CD4-positive, alpha-beta T cell treated with Interleukin-17A for 1 hour (primary cell): ENCODE data around the gene POLG.

Experiments
- DNase-seq: peaks from one replicate; pipeline ENCODE4 v3.0.0-alpha.2; 2020

POLG gene

DNA sequence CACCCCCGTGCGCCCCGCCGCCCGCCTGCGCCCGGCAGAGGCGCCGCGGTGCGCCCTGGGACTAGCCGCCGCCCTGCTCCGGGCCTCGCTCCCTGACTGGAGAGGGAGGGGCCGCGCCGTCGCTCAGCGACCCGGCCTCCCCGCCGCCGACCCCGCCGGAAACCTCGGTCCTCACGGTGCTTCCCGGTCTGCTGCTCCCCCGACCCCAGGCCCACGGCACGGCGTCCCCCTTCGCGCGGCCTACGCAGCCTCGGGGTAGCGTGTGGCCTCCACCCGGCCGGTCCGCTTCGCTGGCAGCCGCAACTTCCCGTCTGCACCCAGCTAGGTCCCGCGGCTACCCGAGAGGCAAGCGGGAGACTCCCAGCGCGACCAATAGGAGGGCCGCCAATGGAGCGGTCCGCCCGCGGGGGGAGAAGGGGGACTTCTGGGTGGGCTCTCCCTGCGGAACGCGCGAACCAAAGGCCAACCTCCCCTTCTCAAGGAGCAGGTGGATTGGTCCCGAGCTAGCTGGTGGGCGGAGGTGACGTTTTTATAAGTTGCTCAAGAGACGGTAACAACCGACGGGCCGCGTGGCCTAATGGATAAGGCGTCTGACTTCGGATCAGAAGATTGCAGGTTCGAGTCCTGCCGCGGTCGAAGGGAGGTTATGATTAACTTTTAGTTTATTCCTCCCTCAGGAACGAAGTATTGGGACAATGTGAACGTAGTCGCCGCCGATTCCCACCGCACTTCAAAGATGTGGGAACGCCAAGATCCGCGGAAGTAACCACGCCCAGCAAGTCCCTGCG, at the start of gene POLG:
TSS of gene POLG (minus strand) at position 315 of the 788 bp plus-strand sequence. CDS start 1,070 bp downstream, outside the sequence.
- peak; percentile 99 for DNase-seq

GRCh38 chr15:89384176-89384604, 49.6 kb upstream of the POLG start:
- DNase-seq, result no peak

GRCh38 chr15:89383365-89384175, 48.9 kb upstream of the POLG start:
- DNase-seq, result no peak

- DNase-seq, result no peak
These were observed 47.5 kb upstream of the POLG start for GRCh38 chr15:89381888-89382686.

DNA sequence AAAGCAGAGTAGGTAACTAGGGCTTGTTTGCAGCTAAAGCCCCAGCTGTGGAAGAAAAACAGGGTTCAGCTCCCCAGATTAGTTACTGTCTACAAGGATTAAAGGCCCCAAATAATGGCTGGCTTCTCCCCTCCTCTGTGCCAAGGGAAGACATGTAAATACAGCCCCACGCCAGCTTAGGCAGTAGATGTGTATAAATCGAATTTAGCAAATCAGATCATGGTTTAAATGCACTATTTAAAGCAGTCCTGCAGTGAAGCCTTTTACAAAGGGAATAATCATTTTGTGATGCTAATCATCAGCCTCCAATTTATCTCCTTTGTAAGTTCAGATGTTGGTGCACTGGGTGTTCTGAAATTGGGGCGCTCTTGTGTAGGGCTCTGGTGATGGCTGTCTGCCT, 46.7 kb upstream of the POLG start:
- DNase-seq, result no peak

DNA sequence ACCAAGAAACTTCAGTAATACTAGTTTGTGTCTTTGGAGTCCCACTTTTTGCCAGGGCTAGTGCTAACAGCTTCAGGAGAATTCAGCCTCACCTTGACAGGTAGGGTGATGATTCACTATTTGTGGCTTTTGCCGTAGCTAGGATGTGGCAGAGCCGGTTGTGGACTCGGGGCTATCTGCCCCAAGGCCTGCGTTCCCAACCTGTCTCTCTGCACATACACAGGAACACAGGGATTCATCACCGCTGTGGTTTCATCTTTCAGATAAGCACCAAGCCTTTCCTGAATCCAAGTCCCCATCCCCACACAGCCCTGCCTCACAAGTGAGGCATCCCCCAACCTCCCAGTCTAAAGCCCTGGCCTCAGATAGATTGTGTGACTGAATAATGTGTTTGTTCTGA, 45.2 kb upstream of the POLG start:
- no peak for DNase-seq

DNA sequence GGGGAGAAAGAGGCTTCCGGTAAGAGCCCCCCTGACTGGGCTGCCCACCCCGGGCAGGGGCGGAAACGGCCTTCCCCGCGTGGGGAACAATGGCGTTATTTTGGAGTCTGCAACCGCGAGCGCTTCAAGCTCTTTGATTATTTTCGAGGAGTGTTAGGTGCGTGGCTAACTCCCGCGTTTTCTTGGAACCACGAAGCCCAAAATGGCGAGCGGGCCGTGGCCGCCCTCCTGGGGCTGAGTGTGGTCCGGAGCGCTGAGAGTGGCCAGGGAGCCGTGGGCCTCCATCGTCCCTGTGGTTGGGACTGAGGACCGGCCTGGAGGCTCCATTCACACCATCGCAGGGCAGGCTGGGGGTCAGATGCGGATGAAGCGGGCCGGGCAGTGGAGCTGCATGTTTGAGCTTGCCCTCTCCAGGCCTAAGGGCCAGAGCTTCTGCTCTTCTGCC, 44.6 kb upstream of the POLG start:
- no peak for DNase-seq

DNA sequence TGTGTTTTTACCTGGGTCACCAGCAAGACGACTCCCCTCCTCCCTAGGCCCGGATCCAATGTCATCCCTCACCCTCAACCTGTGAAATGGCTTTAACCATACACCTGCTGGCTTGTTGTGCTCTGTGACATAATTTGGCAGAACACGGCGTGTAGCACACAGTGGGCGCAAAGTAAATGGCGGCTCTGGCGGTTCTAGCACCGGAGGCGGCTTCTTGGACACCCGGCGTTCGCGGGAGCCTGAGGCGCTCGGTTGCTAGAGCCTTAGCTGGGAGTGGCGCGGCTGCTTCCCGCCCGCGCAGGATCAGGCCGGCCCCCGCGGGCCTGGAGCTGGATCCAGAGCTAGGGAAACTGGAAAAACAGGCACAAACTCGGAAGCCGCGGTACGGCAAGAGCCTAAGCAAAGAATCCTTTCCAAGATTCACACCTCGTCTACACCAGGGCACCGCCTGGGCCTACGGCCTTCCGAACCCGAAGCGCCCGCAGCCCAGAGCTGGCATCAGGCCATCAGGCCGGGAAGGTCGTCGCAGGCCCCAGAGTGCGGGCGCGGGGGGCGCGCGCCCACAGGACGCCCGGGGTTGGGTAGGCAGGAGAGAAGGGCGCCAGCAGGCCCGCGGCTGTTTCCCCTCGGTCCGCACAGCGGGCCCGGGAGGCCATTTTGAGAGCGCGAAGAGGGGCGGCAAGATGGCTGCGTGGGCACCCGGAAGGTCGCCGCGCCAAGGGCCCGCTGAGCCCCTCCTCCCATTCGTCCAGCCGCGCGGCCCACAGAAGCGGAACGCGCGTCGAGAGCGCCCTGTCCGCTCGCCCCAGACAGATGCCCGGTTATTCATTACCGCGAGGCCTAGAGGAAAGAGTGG, 43.9 kb upstream of the POLG start:
- DNase-seq, result no peak

DNA sequence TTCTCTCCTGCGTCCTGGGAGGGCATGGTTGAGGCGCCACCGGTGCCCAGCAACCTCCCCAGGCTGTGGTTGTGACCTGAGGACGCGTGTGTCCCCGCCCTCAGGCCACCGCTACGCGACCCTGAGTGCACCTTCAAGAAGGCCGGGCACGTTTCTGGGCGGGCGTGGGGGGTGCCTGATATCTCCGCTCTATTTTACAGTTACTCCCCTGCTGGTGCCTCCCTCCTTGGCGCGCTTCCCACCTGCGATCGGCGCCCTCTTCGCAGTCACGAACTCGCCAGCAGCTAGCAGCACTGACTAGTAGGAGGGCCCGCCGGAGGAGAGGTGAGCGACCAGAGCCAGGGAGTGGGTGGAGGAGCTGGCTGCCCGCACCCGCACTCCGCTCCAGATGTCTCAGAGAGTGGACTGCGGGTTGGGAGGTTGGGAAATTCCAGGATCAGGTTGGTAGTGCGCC, 43.2 kb upstream of the POLG start:
- DNase-seq, result no peak

DNA sequence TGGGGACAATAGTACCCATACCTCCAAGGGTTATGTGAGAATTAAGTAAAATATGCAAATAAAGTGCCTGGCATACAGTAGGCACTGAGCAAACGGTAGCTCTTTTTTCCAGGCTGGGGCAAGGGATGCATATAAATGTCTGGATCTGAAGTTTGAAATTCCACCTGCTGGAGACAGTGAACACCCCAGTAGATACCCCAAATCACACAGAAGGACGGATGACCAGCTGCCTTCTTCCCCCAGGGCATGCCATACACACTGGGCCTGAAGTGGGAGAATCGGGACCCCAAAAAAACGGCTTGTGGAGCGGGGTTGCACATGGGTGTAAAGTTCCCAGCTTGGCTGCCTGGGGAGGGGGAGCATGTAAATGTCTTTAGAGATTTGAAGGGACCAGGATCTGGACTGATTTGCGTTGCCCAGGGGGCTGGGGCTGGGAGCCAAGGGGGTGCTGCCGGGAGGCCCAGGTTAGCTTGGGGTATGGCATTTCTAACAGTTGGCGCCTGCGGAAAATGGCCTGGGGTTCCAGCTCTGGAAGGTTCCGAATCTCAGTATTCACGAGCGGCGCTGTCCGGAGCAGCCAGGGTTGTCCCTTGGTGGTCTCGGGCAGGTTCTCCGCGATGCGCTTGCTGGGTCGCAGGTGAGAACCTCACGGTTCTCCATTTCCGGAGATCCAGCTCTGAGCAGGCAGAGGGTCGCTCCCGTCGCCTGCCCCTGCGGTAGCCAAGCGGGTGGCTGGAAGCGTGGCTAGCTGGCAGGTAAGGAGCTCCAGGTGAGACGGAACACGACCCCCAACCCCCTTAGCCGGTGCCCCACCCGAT, 42.6 kb upstream of the POLG start:
- DNase-seq, result no peak

- DNase-seq, result no peak
These were observed 41.8 kb upstream of the POLG start for GRCh38 chr15:89376388-89376787.

GRCh38 chr15:89375093-89376005, 40.7 kb upstream of the POLG start:
- no peak for DNase-seq

DNA sequence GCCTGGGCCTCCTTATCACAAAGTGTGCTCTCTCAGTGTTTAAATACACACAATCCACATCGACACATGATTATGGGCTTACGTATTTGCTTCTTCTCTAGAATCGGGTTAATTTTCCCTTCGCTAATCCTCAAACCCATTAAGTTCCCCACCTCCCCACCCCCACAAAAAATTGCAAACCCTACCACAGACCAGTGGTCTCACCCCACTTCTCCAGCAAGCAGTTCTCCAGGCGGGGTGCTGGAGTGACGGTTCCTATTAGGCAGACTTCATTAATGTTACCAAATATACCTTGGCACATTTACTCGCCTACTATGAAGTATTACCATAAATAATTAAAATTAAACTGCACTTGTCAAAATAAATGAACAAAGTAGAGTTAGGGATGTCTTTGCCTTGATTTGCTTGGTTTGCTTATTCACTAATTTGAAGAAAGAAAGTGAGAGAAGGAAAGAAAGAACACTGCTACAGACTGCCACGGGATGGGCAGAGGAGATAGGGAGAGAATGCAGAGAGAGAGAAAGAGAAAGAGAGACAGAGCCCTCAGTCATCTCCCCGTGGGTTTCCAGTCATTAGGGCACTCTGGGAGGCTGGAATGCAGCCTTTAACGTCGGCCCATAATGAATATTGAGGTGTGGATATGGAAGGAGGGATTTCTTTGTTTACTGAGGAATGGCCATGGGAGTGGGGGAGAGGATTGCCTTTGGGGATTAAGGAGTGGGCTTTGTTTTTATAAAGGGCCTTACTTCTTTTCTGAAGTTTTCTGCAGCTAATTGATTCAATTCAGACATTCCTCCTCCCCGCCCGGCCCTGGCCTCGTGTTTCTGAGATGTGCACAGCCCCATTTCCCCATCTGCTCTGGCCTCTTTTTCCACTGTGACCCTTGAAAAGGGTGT, 39.7 kb upstream of the POLG start:
- DNase-seq, result no peak

- DNase-seq, result no peak
These were observed 37.7 kb upstream of the POLG start for GRCh38 chr15:89372069-89372935.

DNA sequence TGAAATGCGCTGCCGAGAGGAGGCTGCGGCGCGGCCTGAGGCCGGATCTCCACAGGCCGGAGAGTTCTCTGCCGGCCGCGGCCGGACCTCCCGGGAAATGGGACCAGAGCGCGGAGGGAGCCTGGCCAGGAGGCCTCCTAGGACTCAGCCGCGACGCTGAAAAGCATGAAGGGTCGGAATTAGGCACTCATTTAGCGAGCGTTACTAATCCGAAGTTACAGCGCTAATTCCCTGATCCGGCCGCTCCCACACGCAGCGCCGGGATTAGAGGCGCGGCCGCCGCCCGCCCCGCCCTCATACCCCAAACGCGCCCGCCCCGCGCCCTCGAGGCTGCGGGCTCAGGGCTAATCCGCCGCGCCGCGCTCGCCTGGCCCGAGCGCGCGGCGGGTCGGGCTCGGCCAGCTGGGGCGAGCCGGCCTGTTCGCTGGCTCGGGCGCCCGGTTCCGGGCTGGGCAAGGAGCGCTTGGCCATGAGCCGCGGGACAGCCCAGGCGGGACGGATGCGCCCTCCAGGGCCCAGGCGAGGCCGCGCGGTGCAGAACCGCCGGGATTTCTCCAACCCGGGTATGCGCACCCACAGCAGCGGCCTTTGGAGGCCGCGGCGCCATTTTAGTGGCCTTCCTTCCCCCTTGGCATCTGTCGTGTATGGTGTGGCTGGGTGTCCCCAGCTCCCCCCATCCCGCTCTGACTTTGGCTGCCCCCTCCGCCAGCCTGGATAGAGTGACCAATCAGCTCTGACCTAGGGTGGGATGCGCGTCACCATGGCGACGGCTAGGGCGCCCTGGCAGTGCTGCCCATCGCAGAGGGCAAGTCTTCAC, 36.8 kb upstream of the POLG start:
- no peak for DNase-seq

- no peak for DNase-seq
These were observed 36.3 kb upstream of the POLG start for GRCh38 chr15:89370978-89371227.
